H1 (cell line): ENCODE data around the gene MICALL1. TPM values are rescaled to one million over a fixed set of nuclear protein-coding genes. Genes with fewer than 3 reads are reported as not detected.

Experiments
- CTCF ChIA-PET: fragments of 300-600 bp; sonication (Branson Sonifier 250); formaldehyde crosslinking; loops from one replicate; lab custom pipeline; 2021; ENCODE audit not compliant: partially characterized antibody; lab: Charles Lee
- POLR2A ChIA-PET: fragments of 300-600 bp; sonication (Branson Sonifier 250); formaldehyde crosslinking; loops from one replicate; lab custom pipeline; 2021; ENCODE audit warnings: inconsistent platforms; ENCODE audit not compliant: partially characterized antibody; lab: Charles Lee
- DNase-seq, 2 experiments: peaks; one replicate each; pipeline versions ENCODE4 v3.0.0 to v3.0.0-alpha.2; 2010 to 2022; ENCODE audit warnings: low spot score in 2 of 2, low read depth in 1 of 2, mixed read lengths in 1 of 2
- FAIRE-seq: peaks from 2 replicates; lab custom pipeline; 2011; peaks lifted over from hg19 to GRCh38; lab: Jason Lieb, UNC
- H2AFZ ChIP-seq: 2 replicates; pipeline ENCODE4 v1.8.1; 2012; ENCODE audit warnings: low read length, inconsistent platforms
- H2AK5ac ChIP-seq: 2 replicates; pipeline ENCODE4 v1.6.1; 2013; ENCODE audit warnings: low read depth, low read length
- H2BK120ac ChIP-seq: replicated peaks from 2 replicates; pipeline ENCODE3; 2013; ENCODE audit warnings: low read depth, low read length, inconsistent platforms
- H2BK12ac ChIP-seq: 2 replicates; pipeline ENCODE4 v1.6.1; 2013; ENCODE audit warnings: low read depth, low read length
- H2BK15ac ChIP-seq: 2 replicates; pipeline ENCODE4 v1.6.1; 2013; ENCODE audit warnings: low read length
- H2BK20ac ChIP-seq: 2 replicates; pipeline ENCODE4 v1.6.1; 2013; ENCODE audit warnings: low read length
- H2BK5ac ChIP-seq: 2 replicates; pipeline ENCODE4 v1.6.1; 2013; ENCODE audit warnings: low read depth, low read length
- H3K14ac ChIP-seq: 2 replicates; pipeline ENCODE4 v1.6.1; 2013; ENCODE audit warnings: inconsistent platforms; ENCODE audit not compliant: insufficient read length
- H3K18ac ChIP-seq: 2 replicates; pipeline ENCODE4 v1.6.1; 2013; ENCODE audit warnings: low read length; ENCODE audit errors: extremely low read depth
- H3K23ac ChIP-seq: 2 replicates; pipeline ENCODE4 v1.6.1; 2013; ENCODE audit warnings: inconsistent platforms; ENCODE audit not compliant: insufficient read length
- H3K23me2 ChIP-seq: 2 replicates; pipeline ENCODE4 v1.6.1; 2013; ENCODE audit warnings: low read depth, low read length
- H3K27ac ChIP-seq: 2 replicates; pipeline ENCODE4 v1.6.1; 2011; ENCODE audit warnings: low read depth, low read length, inconsistent platforms
- H3K27me3 ChIP-seq, 4 experiments: replicated peaks in 1 of 4; 1 replicate in 1 of 4; 2 replicates in 3 of 4; pipeline versions ENCODE4 v1.6.1 to v1.8.1; 2011 to 2013; ENCODE audit warnings: low read length in 3 of 4, mild to moderate bottlenecking in 3 of 4, inconsistent platforms in 2 of 4, mixed read lengths in 2 of 4, moderate library complexity in 1 of 4; ENCODE audit not compliant: control insufficient read depth in 3 of 4, insufficient read depth in 3 of 4; ENCODE audit errors: extremely low read depth in 1 of 4
- H3K36me3 ChIP-seq, 4 experiments: 2 replicates each; pipeline versions ENCODE4 v1.6.1 to v1.8.1; 2011 to 2013; ENCODE audit warnings: mild to moderate bottlenecking in 4 of 4, low read length in 3 of 4, moderate library complexity in 2 of 4, control low read depth in 1 of 4, inconsistent platforms in 1 of 4; ENCODE audit not compliant: insufficient read depth in 4 of 4, control insufficient read depth in 2 of 4
- H3K4ac ChIP-seq: replicated peaks from 2 replicates; pipeline ENCODE3; 2013; ENCODE audit warnings: low read length, low read depth, mixed read lengths, inconsistent platforms; ENCODE audit not compliant: insufficient read length
- H3K4me1 ChIP-seq, 4 experiments: replicated peaks in 1 of 4; 1 replicate in 1 of 4; 2 replicates in 3 of 4; pipeline versions ENCODE4 v1.6.1 to v1.8.1; 2011 to 2013; ENCODE audit warnings: low read length in 3 of 4, inconsistent platforms in 2 of 4, mixed read lengths in 1 of 4; ENCODE audit not compliant: insufficient read depth in 4 of 4, control insufficient read depth in 3 of 4
- H3K4me2 ChIP-seq, 2 experiments: 2 replicates each; pipeline versions ENCODE4 v1.6.1 to v1.8.1; 2011 to 2013; ENCODE audit warnings: low read depth in 2 of 2, low read length in 2 of 2, control low read depth in 1 of 2, inconsistent platforms in 1 of 2, mild to moderate bottlenecking in 1 of 2; ENCODE audit not compliant: insufficient read depth in 1 of 2
- H3K4me3 ChIP-seq, 4 experiments: fragments of 200-600, 300-600 bp in 1 of 4; sonication (generic), shearing (Covaris generic), sonication (Bioruptor Twin) in 1 of 4; 2 replicates each; pipeline versions ENCODE4 v1.5.1 to v1.8.1; 2011 to 2016; ENCODE audit warnings: low read length in 4 of 4, low read depth in 3 of 4, control low read depth in 2 of 4, inconsistent platforms in 2 of 4, mild to moderate bottlenecking in 2 of 4, mixed read lengths in 1 of 4, moderate library complexity in 1 of 4; ENCODE audit not compliant: insufficient read depth in 2 of 4; ENCODE audit errors: extremely low read depth in 1 of 4
- H3K56ac ChIP-seq: replicated peaks from 2 replicates; pipeline ENCODE3; 2013; ENCODE audit warnings: low read depth, mild to moderate bottlenecking, mixed read lengths, low read length, inconsistent platforms; ENCODE audit not compliant: insufficient read length
- H3K79me1 ChIP-seq: 2 replicates; pipeline ENCODE4 v1.6.1; 2013; ENCODE audit warnings: low read depth, low read length, control low read depth
- H3K79me2 ChIP-seq, 2 experiments: 2 replicates each; pipeline versions ENCODE4 v1.6.1 to v1.8.1; 2012 to 2013; ENCODE audit warnings: low read length in 2 of 2, mild to moderate bottlenecking in 2 of 2, inconsistent platforms in 1 of 2; ENCODE audit not compliant: insufficient read depth in 2 of 2, control insufficient read depth in 1 of 2
- H3K9ac ChIP-seq, 4 experiments: replicated peaks in 1 of 4; 1 replicate in 1 of 4; 2 replicates in 3 of 4; pipeline versions ENCODE4 v1.6.1 to v1.8.1; 2011 to 2013; ENCODE audit warnings: low read depth in 3 of 4, low read length in 3 of 4, control low read depth in 2 of 4, mild to moderate bottlenecking in 2 of 4, moderate library complexity in 2 of 4, inconsistent platforms in 1 of 4; ENCODE audit errors: extremely low read depth in 1 of 4
- H3K9me3 ChIP-seq, 2 experiments: 2 replicates each; pipeline versions ENCODE4 v1.6.1 to v1.8.1; 2012 to 2013; ENCODE audit warnings: mild to moderate bottlenecking in 2 of 2, moderate library complexity in 2 of 2, control low read depth in 1 of 2, inconsistent platforms in 1 of 2, low read depth in 1 of 2, low read length in 1 of 2, mixed read lengths in 1 of 2; ENCODE audit not compliant: insufficient read depth in 2 of 2
- H4K20me1 ChIP-seq, 2 experiments: replicated peaks in 1 of 2; 2 replicates each; pipeline versions ENCODE3 to v1.8.1; 2011 to 2013; ENCODE audit warnings: inconsistent platforms in 2 of 2, low read length in 2 of 2, mild to moderate bottlenecking in 1 of 2; ENCODE audit not compliant: insufficient read depth in 2 of 2, control insufficient read depth in 1 of 2
- H4K5ac ChIP-seq: 2 replicates; pipeline ENCODE4 v1.6.1; 2013; ENCODE audit warnings: low read length, low read depth, mixed read lengths, inconsistent platforms; ENCODE audit not compliant: insufficient read length
- H4K8ac ChIP-seq: 2 replicates; pipeline ENCODE4 v1.8.0; 2013; ENCODE audit warnings: mild to moderate bottlenecking, moderate library complexity, low read length, inconsistent platforms; ENCODE audit not compliant: insufficient read depth; ENCODE audit errors: extremely low read depth
- H4K91ac ChIP-seq: replicated peaks from 2 replicates; pipeline ENCODE3; 2013; ENCODE audit warnings: low read length, mixed read lengths, inconsistent platforms; ENCODE audit not compliant: insufficient read length
- CEBPB ChIP-seq: IDR thresholded peaks from 2 replicates; pipeline ENCODE4 v1.6.1; 2012; ENCODE audit warnings: low read depth, low read length
- CTBP2 ChIP-seq: IDR thresholded peaks from 2 replicates; pipeline ENCODE4 v1.7.0; 2011; ENCODE audit warnings: borderline replicate concordance, mild to moderate bottlenecking, moderate library complexity, mixed read lengths, low read length; ENCODE audit not compliant: insufficient read depth, insufficient read length
- HDAC6 ChIP-seq: IDR thresholded peaks from one replicate; pipeline ENCODE4 v1.7.1; 2012; ENCODE audit warnings: low read depth, mild to moderate bottlenecking, inconsistent platforms, low read length, moderate library complexity
- POLR2AphosphoS5 ChIP-seq: IDR thresholded peaks from 2 replicates; pipeline ENCODE4 v1.6.1; 2011; ENCODE audit warnings: low read depth, low read length
- POU5F1 ChIP-seq: IDR thresholded peaks from 2 replicates; pipeline ENCODE4 v1.6.1; 2011; ENCODE audit warnings: low read depth, mild to moderate bottlenecking, low read length, moderate library complexity
- RAD21 ChIP-seq, 2 experiments: IDR thresholded peaks in 1 of 2; conservative IDR thresholded peaks in 1 of 2; 2 replicates each; pipeline ENCODE4 v1.6.1; 2011; ENCODE audit warnings: low read depth in 2 of 2, low read length in 2 of 2, improper control_type of control experiment in 1 of 2, inconsistent platforms in 1 of 2, mild to moderate bottlenecking in 1 of 2, moderate library complexity in 1 of 2
- SAP30 ChIP-seq: fragments of 300-600 bp; sonication (generic); IDR thresholded peaks from 2 replicates; pipeline ENCODE4 v1.7.1; 2012; ENCODE audit warnings: low read length, moderate library complexity, mild to moderate bottlenecking, inconsistent platforms; ENCODE audit not compliant: insufficient read depth, insufficient replicate concordance
- SIN3A ChIP-seq, 2 experiments: IDR thresholded peaks in 1 of 2; conservative IDR thresholded peaks in 1 of 2; 2 replicates each; pipeline ENCODE4 v1.6.1; 2011 to 2012; ENCODE audit warnings: low read length in 2 of 2, improper control_type of control experiment in 1 of 2, low read depth in 1 of 2, mild to moderate bottlenecking in 1 of 2
- SRF ChIP-seq: IDR thresholded peaks from 2 replicates; pipeline ENCODE4 v1.6.1; 2011; ENCODE audit warnings: mild to moderate bottlenecking, low read depth, low read length, moderate library complexity
- YY1 ChIP-seq: IDR thresholded peaks from 2 replicates; pipeline ENCODE4 v1.6.1; 2011; ENCODE audit warnings: low read depth, mild to moderate bottlenecking, low read length
- WGBS, 2 experiments: shearing (Covaris generic) in 1 of 2; methylation state at CpG; one replicate each; pipeline versions ENCODE4 v1.1.6 to v1.1.7; 2013 to 2015; ENCODE audit warnings: low lambda C conversion rate in 2 of 2, mixed read lengths in 2 of 2, inconsistent platforms in 1 of 2, low coverage in 1 of 2, missing lambda C conversion rate in 1 of 2; ENCODE audit not compliant: insufficient replicate concordance in 2 of 2, insufficient coverage in 1 of 2, insufficient read length in 1 of 2; ENCODE audit errors: extremely low coverage in 1 of 2, missing lambda C conversion rate in 1 of 2; 5-methylcytosine and 5-hydroxymethylcytosine counted together
- polyA plus RNA-seq, 7 experiments: library from polyadenylated mRNA; depleted of rRNA in 3 of 7; stranded (reverse) in 5 of 7; unstranded in 2 of 7; fragments of >200 nt in 5 of 7; fragments of 200-250 nt in 2 of 7; gene quantifications; 1 replicate in 5 of 7; 2 replicates in 1 of 7; 4 replicates in 1 of 7; pipeline versions ENCODE4 v1.2.1 to v1.2.3, GENCODE V29; 2011 to 2013; ENCODE audit warnings: missing spikeins in 2 of 7, mixed read lengths in 2 of 7
- total RNA-seq: library from RNA; stranded (reverse); fragmentation: NEBNext Ultra II Directional; extraction: Animal tissue kit (Norgen Biotek cat#: 25700); gene quantifications from 2 replicates; pipeline ENCODE4 v1.2.1, GENCODE V29; 2021
- TF ChIP-seq, protein P1 (sequence below): IDR thresholded peaks from 2 replicates; pipeline ENCODE4 v1.6.1; 2012; ENCODE audit warnings: low read length, inconsistent platforms

Gene MICALL1
- total and polyA plus RNA-seq, 2 of the 8 experiments (the other 6 are each of a cell fraction or from before 2014, with no cell fraction given), result 17.7 to 32.1 TPM

DNA sequence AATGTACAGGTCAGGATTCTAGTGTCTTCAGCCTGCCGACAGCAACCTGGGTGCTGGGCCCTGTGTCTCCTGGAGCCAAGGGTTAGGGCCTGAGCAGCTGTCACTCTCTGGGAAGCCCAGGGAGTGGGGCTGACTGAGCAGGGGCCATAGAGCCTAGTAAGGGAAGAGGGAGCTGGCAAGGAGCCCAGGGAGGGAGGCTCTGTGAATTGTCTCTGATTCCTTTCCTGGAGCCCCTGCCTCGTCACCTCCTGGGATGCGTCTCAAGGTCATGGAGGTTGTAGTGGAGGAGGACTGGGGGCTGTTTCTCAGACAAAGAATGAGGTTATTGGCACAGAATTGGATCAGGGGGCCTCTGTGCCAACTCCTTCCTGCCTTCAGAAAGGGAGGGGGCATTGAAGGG is 66.4 kb downstream of the MICALL1 start:
- Histone ChIP-seq H3K27me3 (no peaks in the 10 kb centered on the region), H3K36me3 (peaks cover under 1 to 11% (median 3%) of the 10 kb centered on the region in 4 experiments; a peak in 6 of 8 replicates), H4K8ac (no peak overlapping the region; the same call in 1 of the 2 replicates), H3K14ac (no peak overlapping the region), H2AFZ (no peak overlapping the region), H3K23me2 (no peaks in the 10 kb centered on the region), H4K91ac (peak overlapping the region; percentile 7), H3K79me2 (no peaks in the 10 kb centered on the region), H3K4ac (no peak overlapping the region), H4K20me1 (peaks cover 0 to 4% of the 10 kb centered on the region in 2 experiments), H2BK12ac (no peak overlapping the region), H2BK20ac (no peak overlapping the region), H3K23ac (no peak overlapping the region), H3K9ac (no peak overlapping the region), H3K4me2 (peak overlapping the region in 1 of 2 experiments; percentile 62; a peak in 2 of 4 replicates), H2BK5ac (no peak overlapping the region), H2BK120ac (no peak overlapping the region), H3K56ac (no peak overlapping the region), H3K4me1 (peaks cover 6 to 20% (median 11%) of the 10 kb centered on the region in 4 experiments), H2BK15ac (peak overlapping the region; percentile 46; the same call in 1 of the 2 replicates), H3K18ac (peak overlapping the region; percentile 1; the same call in 1 of the 2 replicates), H3K4me3 (no peak overlapping the region), H4K5ac (no peak overlapping the region), H3K27ac (0 out of 2 replicates have a peak overlapping the region, but pooled peaks have one; percentile 11), H2AK5ac (no peak overlapping the region), H3K79me1 (no peaks in the 10 kb centered on the region; the same call in 1 of the 2 replicates), H3K9me3 (no peaks in the 10 kb centered on the region)
- no peak for FAIRE-seq
- DNase-seq, result no peak
- 89% methylated on average over 3 of the region's 3 CpGs; no CpG with 5 or more reads in 1 of the 2 experiments for WGBS, 2 experiments
- ChIA-PET CTCF (interaction anchor here (0.6 to 3.5 kb wide), 5 partner anchors 9 to 125 kb away, joined by 3 to 20 read pairs (median 4); no protein-coding TSS in a partner anchor), POLR2A (interaction anchor here (1.0 to 2.8 kb wide), 3 partner anchors 9 to 73 kb away, joined by 3 to 26 read pairs (median 10); no protein-coding TSS in a partner anchor)
- no peak for TF ChIP-seq HDAC6
- TF ChIP-seq YY1, result no peak
- TF ChIP-seq, protein P1, sequence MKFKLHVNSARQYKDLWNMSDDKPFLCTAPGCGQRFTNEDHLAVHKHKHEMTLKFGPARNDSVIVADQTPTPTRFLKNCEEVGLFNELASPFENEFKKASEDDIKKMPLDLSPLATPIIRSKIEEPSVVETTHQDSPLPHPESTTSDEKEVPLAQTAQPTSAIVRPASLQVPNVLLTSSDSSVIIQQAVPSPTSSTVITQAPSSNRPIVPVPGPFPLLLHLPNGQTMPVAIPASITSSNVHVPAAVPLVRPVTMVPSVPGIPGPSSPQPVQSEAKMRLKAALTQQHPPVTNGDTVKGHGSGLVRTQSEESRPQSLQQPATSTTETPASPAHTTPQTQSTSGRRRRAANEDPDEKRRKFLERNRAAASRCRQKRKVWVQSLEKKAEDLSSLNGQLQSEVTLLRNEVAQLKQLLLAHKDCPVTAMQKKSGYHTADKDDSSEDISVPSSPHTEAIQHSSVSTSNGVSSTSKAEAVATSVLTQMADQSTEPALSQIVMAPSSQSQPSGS, result no peak
- TF ChIP-seq POLR2AphosphoS5, result no peak
- no peak for TF ChIP-seq POU5F1
- no peak for TF ChIP-seq RAD21 (IDR thresholded peaks at IDR 0.05 in 1 of 2, conservative IDR thresholded peaks at IDR 0.05 in 1 of 2; ENCODE audit: low read depth in 2 of 2, low read length in 2 of 2)
- no peak for TF ChIP-seq SRF
- TF ChIP-seq SAP30, result no peak
- no peak for TF ChIP-seq CEBPB
- TF ChIP-seq SIN3A (conservative IDR thresholded peaks at IDR 0.05 in 1 of 2, IDR thresholded peaks at IDR 0.05 in 1 of 2; ENCODE audit: low read depth in 1 of 2, low read length in 2 of 2), result no peak
- TF ChIP-seq CTBP2, result no peak
